HepG2 (cell line): ENCODE measurements around the gene LDAH. TPM values are rescaled to one million over a fixed set of nuclear protein-coding genes. Genes with fewer than 3 reads are reported as not detected.

ENCODE experiments used
- EHMT2 ChIP-seq: fragments of 200-600 bp; sonication (generic); IDR thresholded peaks from 2 replicates; pipeline ENCODE4 v1.7.0; 2017; ENCODE audit warnings: antibody characterized with exemption, low read depth, low read length, borderline replicate concordance
- ELF3 ChIP-seq: IDR thresholded peaks from 2 replicates; pipeline ENCODE4 v1.6.1; 2016; ENCODE audit warnings: missing genetic modification reagents, missing compliant biosample characterization
- FOXM1 ChIP-seq: sonication (generic); formaldehyde crosslinking; IDR thresholded peaks from 2 replicates; pipeline ENCODE4 v1.5.0; 2020; ENCODE audit warnings: missing genetic modification reagents
- FOXP1 ChIP-seq, 2 experiments: fragments of 450-650 bp in 1 of 2; IDR thresholded peaks; 2 replicates each; pipeline ENCODE4 v1.6.1; 2017 to 2018; ENCODE audit warnings: antibody characterized with exemption in 1 of 2
- HOXA5 ChIP-seq: sonication (generic); formaldehyde crosslinking; IDR thresholded peaks from 2 replicates; pipeline ENCODE4 v1.4.0; 2020; ENCODE audit warnings: missing genetic modification reagents
- IRX3 ChIP-seq: sonication (generic); formaldehyde crosslinking; IDR thresholded peaks from 2 replicates; pipeline ENCODE4 v1.8.1; 2023; ENCODE audit warnings: mild to moderate bottlenecking, low read depth, missing genetic modification reagents, borderline replicate concordance
- KDM6A ChIP-seq: IDR thresholded peaks from 2 replicates; pipeline ENCODE4 v1.6.1; 2016; ENCODE audit warnings: low read depth
- MYC ChIP-seq: sonication (generic); formaldehyde crosslinking; IDR thresholded peaks from 2 replicates; pipeline ENCODE4 v1.9.0; 2021; ENCODE audit warnings: missing genetic modification reagents, borderline replicate concordance
- NFRKB ChIP-seq: fragments of 450-650 bp; IDR thresholded peaks from 2 replicates; pipeline ENCODE4 v1.6.1; 2017
- RELA ChIP-seq: sonication (generic); formaldehyde crosslinking; IDR thresholded peaks from 2 replicates; pipeline ENCODE4 v1.4.0; 2020; ENCODE audit warnings: missing genetic modification reagents
- RERE ChIP-seq: IDR thresholded peaks from 2 replicates; pipeline ENCODE4 v1.6.1; 2016; ENCODE audit warnings: low read depth, missing genetic modification reagents, missing compliant biosample characterization
- RXRA ChIP-seq: sonication (generic); formaldehyde crosslinking; IDR thresholded peaks from 2 replicates; pipeline ENCODE4 v1.5.1; 2020; ENCODE audit warnings: missing genetic modification reagents
- SIN3B ChIP-seq: fragments of 150-350 bp; IDR thresholded peaks from 2 replicates; pipeline ENCODE4 v1.6.1; 2014; ENCODE audit warnings: low read length
- ZNF333 ChIP-seq: sonication (generic); formaldehyde crosslinking; IDR thresholded peaks from 2 replicates; pipeline ENCODE4 v1.4.0; 2020; ENCODE audit warnings: mild to moderate bottlenecking, missing genetic modification reagents, borderline replicate concordance
- ZNF33A ChIP-seq: sonication (generic); formaldehyde crosslinking; IDR thresholded peaks from 2 replicates; pipeline ENCODE4 v1.5.1; 2020; ENCODE audit warnings: missing genetic modification reagents, mild to moderate bottlenecking, moderate library complexity, borderline replicate concordance
- ZNF383 ChIP-seq: sonication (generic); formaldehyde crosslinking; IDR thresholded peaks from 2 replicates; pipeline ENCODE4 v1.4.0; 2020; ENCODE audit warnings: missing genetic modification reagents, mild to moderate bottlenecking, borderline replicate concordance
- ZNF841 ChIP-seq: sonication (generic); formaldehyde crosslinking; IDR thresholded peaks from 2 replicates; pipeline ENCODE4 v1.8.1; 2023; ENCODE audit warnings: missing genetic modification reagents, borderline replicate concordance
- polyA plus RNA-seq, 8 experiments: library from polyadenylated mRNA; depleted of rRNA in 3 of 8; stranded (reverse) in 7 of 8; unstranded in 1 of 8; fragments of >200 nt; fragmentation: Illumina TruSeq in 4 of 8; extraction: Trizol in 4 of 8; gene quantifications; 2 replicates each; pipeline versions ENCODE4 v1.2.1 to v1.2.3, GENCODE V29; 2011 to 2016; ENCODE audit warnings: low read depth in 4 of 8, missing spikeins in 1 of 8, mixed read lengths in 1 of 8; ENCODE audit not compliant: insufficient read depth in 1 of 8
- total RNA-seq, 5 experiments: library from RNA; depleted of rRNA; stranded (reverse); fragments of >200 nt; fragmentation: Illumina TruSeq; extraction: Trizol; gene quantifications; 2 replicates each; pipeline ENCODE4 v1.2.3, GENCODE V29; 2016; ENCODE audit warnings: low read depth in 1 of 5
- TF ChIP-seq, protein P1 (sequence below): sonication (generic); formaldehyde crosslinking; IDR thresholded peaks from 2 replicates; pipeline ENCODE4 v1.5.0; 2020; ENCODE audit warnings: mild to moderate bottlenecking, missing genetic modification reagents, borderline replicate concordance

LDAH gene
- total and polyA plus RNA-seq, 2 of the 13 experiments (the other 11 are each of a cell fraction or from before 2014, with no cell fraction given) = 28.8 to 46.2 TPM

GRCh38 chr2:20642055-20642971 is 180.6 kb downstream of the LDAH start (continued):
- TF ChIP-seq, protein P1, sequence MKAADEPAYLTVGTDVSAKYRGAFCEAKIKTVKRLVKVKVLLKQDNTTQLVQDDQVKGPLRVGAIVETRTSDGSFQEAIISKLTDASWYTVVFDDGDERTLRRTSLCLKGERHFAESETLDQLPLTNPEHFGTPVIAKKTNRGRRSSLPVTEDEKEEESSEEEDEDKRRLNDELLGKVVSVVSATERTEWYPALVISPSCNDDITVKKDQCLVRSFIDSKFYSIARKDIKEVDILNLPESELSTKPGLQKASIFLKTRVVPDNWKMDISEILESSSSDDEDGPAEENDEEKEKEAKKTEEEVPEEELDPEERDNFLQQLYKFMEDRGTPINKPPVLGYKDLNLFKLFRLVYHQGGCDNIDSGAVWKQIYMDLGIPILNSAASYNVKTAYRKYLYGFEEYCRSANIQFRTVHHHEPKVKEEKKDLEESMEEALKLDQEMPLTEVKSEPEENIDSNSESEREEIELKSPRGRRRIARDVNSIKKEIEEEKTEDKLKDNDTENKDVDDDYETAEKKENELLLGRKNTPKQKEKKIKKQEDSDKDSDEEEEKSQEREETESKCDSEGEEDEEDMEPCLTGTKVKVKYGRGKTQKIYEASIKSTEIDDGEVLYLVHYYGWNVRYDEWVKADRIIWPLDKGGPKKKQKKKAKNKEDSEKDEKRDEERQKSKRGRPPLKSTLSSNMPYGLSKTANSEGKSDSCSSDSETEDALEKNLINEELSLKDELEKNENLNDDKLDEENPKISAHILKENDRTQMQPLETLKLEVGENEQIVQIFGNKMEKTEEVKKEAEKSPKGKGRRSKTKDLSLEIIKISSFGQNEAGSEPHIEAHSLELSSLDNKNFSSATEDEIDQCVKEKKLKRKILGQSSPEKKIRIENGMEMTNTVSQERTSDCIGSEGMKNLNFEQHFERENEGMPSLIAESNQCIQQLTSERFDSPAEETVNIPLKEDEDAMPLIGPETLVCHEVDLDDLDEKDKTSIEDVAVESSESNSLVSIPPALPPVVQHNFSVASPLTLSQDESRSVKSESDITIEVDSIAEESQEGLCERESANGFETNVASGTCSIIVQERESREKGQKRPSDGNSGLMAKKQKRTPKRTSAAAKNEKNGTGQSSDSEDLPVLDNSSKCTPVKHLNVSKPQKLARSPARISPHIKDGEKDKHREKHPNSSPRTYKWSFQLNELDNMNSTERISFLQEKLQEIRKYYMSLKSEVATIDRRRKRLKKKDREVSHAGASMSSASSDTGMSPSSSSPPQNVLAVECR (CRISPR knock-in tag) = peak; percentile 36; the same call in 1 of the 2 replicates
- TF ChIP-seq RERE (CRISPR knock-in tag) = no peak
- peak; percentile 64; the same call in 1 of the 2 replicates for TF ChIP-seq HOXA5 (CRISPR knock-in tag)
- TF ChIP-seq ZNF33A = no peak
- TF ChIP-seq RXRA (CRISPR knock-in tag) = peak; percentile 65; the same call in 1 of the 2 replicates
- TF ChIP-seq FOXM1 = no peak
- TF ChIP-seq RELA = peak; percentile 80; the same call in 1 of the 2 replicates
- no peak for TF ChIP-seq NFRKB
- TF ChIP-seq SIN3B = 0 out of 2 replicates have a peak, but pooled peaks have one; percentile 34
- peak; percentile 19; the same call in 1 of the 2 replicates for TF ChIP-seq MYC (CRISPR knock-in tag)
- 0 out of 2 replicates have a peak, but pooled peaks have one; percentile 28 for TF ChIP-seq ELF3 (CRISPR knock-in tag)
- no peak for TF ChIP-seq EHMT2
- TF ChIP-seq FOXP1 (IDR thresholded peaks at IDR 0.05) = no peak
- TF ChIP-seq FOXP1 (CRISPR knock-in tag; IDR thresholded peaks at IDR 0.05) = no peak
- TF ChIP-seq ZNF383 (CRISPR knock-in tag) = no peak
- no peak for TF ChIP-seq ZNF841 (CRISPR knock-in tag)
- 0 out of 2 replicates have a peak, but pooled peaks have one; percentile 80 for TF ChIP-seq ZNF333 (CRISPR knock-in tag)
- no peak for TF ChIP-seq KDM6A (CRISPR knock-in tag)
- TF ChIP-seq IRX3 (CRISPR knock-in tag) = peak; percentile 50; the same call in 1 of the 2 replicates
